ENCODE results near the gene RAB9A. TPM values are rescaled to one million over a fixed set of nuclear protein-coding genes. Genes with fewer than 3 reads are reported as not detected.

RAB9A gene
- total RNA-seq, 6 donors from 2014 or later, result 12.6 to 38.4 (median 29.1) TPM

GRCh38 chrX:13685126-13685763 is 3.7 kb upstream of the RAB9A start:
- TF ChIP-seq POLR2AphosphoS5 (IDR thresholded peaks at IDR 0.05) (no peak), POLR2A (IDR thresholded peaks at IDR 0.05) (no peak), CTCF (IDR thresholded peaks at IDR 0.05) (no peak), EP300 (IDR thresholded peaks at IDR 0.05) (no peak)
- DNase-seq, result no peak
- H3K9me3 ChIP-seq, result no peaks in the 10 kb centered on the region
- H3K27ac ChIP-seq, result no peak overlapping the region
- 37 to 55% methylated on average over 3 of the region's 3 CpGs for WGBS, 2 donors
- H3K4me1 ChIP-seq, result peaks cover 0 to 12% (median 0%) of the 10 kb centered on the region in 4 donors
- no peaks in the 10 kb centered on the region for H3K27me3 ChIP-seq
- no peak overlapping the region for H3K4me3 ChIP-seq
- H3K36me3 ChIP-seq, result no peaks in the 10 kb centered on the region
- no peak for ATAC-seq (ENCODE audit: low FRiP score in 2 of 2)

GRCh38 chrX:13687203-13687602 is 1.7 kb upstream of the RAB9A start:
- TF ChIP-seq POLR2AphosphoS5 (IDR thresholded peaks at IDR 0.05) (no peak), EP300 (IDR thresholded peaks at IDR 0.05) (no peak), CTCF (IDR thresholded peaks at IDR 0.05) (no peak), POLR2A (IDR thresholded peaks at IDR 0.05) (no peak)
- no peak overlapping the region for H3K27ac ChIP-seq
- peaks cover 0 to 29% (median 5%) of the 10 kb centered on the region in 4 donors for H3K4me1 ChIP-seq
- no peak overlapping the region for H3K4me3 ChIP-seq
- no peak for DNase-seq
- H3K9me3 ChIP-seq, result no peaks in the 10 kb centered on the region
- no peak for ATAC-seq (ENCODE audit: low FRiP score in 2 of 2)
- WGBS, 2 donors, result 56 to 89% methylated on average over 1 of the region's 1 CpG
- H3K36me3 ChIP-seq, result no peaks in the 10 kb centered on the region
- H3K27me3 ChIP-seq, result no peaks in the 10 kb centered on the region

- H3K4me1 ChIP-seq, result peaks cover 4 to 35% (median 7%) of the 10 kb centered on the region in 4 donors
- 8 to 15% methylated on average over 12 to 13 of the region's 13 CpGs for WGBS, 2 donors
- TF ChIP-seq POLR2AphosphoS5 (IDR thresholded peaks at IDR 0.05), result no peak
- no peak for TF ChIP-seq EP300 (IDR thresholded peaks at IDR 0.05)
- TF ChIP-seq CTCF (IDR thresholded peaks at IDR 0.05), result no peak
- no peak for TF ChIP-seq POLR2A (IDR thresholded peaks at IDR 0.05)
- H3K4me3 ChIP-seq, result peak overlapping the region in 3 of 4 donors; percentile 65 to 71 (median 67)
- peak overlapping the region; percentile 95 to 96 (median 96) for H3K27ac ChIP-seq
- no peaks in the 10 kb centered on the region for H3K36me3 ChIP-seq
- ATAC-seq (ENCODE audit: low FRiP score in 2 of 2) (no peak), DNase-seq (no peak)
- H3K27me3 ChIP-seq, result no peaks in the 10 kb centered on the region
- no peaks in the 10 kb centered on the region for H3K9me3 ChIP-seq
Measured at GRCh38 chrX:13688384-13688957, 457 bp upstream of the RAB9A start.

- Histone ChIP-seq H3K9me3 (no peaks in the 10 kb centered on the region), H3K36me3 (no peaks in the 10 kb centered on the region), H3K4me3 (peak overlapping the region; percentile 65 to 71 (median 66)), H3K4me1 (peaks cover 4 to 45% (median 15%) of the 10 kb centered on the region in 4 donors), H3K27ac (peak overlapping the region; percentile 95 to 96 (median 96)), H3K27me3 (no peaks in the 10 kb centered on the region)
- TF ChIP-seq CTCF (IDR thresholded peaks at IDR 0.05) (no peak), POLR2A (IDR thresholded peaks at IDR 0.05) (no peak), EP300 (IDR thresholded peaks at IDR 0.05) (no peak), POLR2AphosphoS5 (IDR thresholded peaks at IDR 0.05) (no peak)
- ATAC-seq (ENCODE audit: low FRiP score in 2 of 2) (peak in 1 of 2 donors; percentile 25), DNase-seq (no peak)
- WGBS, 2 donors, result 2 to 9% methylated on average over 16 of the region's 16 CpGs
Measured at GRCh38 chrX:13689741-13690211, 848 bp downstream of the RAB9A start.
